IPS-18c (cell line): ENCODE measurements around the gene ONECUT3.

Experiments
- H3K4me3 ChIP-seq: 2 replicates; pipeline ENCODE4 v1.7.0; 2013; ENCODE audit warnings: low read depth, mild to moderate bottlenecking, low read length, moderate library complexity; ENCODE audit not compliant: insufficient read depth
- H3K9me3 ChIP-seq: one replicate; pipeline ENCODE4 v1.6.1; 2013; ENCODE audit warnings: mild to moderate bottlenecking, low read length, moderate library complexity; ENCODE audit not compliant: control insufficient read depth, insufficient read depth

Gene ONECUT3

GRCh38 chr19:1814391-1814790, 61.1 kb downstream of the ONECUT3 start:
- H3K4me3 ChIP-seq: no peak overlapping the region
- no peaks in the 10 kb centered on the region for H3K9me3 ChIP-seq

- Histone ChIP-seq H3K9me3 (no peaks in the 10 kb centered on the region), H3K4me3 (no peak overlapping the region)
Measured at GRCh38 chr19:1814833-1815604, 61.7 kb downstream of the ONECUT3 start.

- Histone ChIP-seq H3K4me3 (no peak overlapping the region), H3K9me3 (no peaks in the 10 kb centered on the region)
Measured at GRCh38 chr19:1815605-1816529, 62.6 kb downstream of the ONECUT3 start.

GRCh38 chr19:1816530-1817298, 63.4 kb downstream of the ONECUT3 start:
- Histone ChIP-seq H3K9me3 (no peaks in the 10 kb centered on the region), H3K4me3 (no peak overlapping the region)

GRCh38 chr19:1817553-1818179, 64.4 kb downstream of the ONECUT3 start:
- no peaks in the 10 kb centered on the region for H3K9me3 ChIP-seq
- H3K4me3 ChIP-seq: no peak overlapping the region

- Histone ChIP-seq H3K4me3 (no peak overlapping the region), H3K9me3 (no peaks in the 10 kb centered on the region)
Measured at GRCh38 chr19:1818549-1819195, 65.4 kb downstream of the ONECUT3 start.

GRCh38 chr19:1819341-1820255, 66.3 kb downstream of the ONECUT3 start:
- Histone ChIP-seq H3K9me3 (no peaks in the 10 kb centered on the region), H3K4me3 (no peak overlapping the region)

GRCh38 chr19:1822210-1822609, 68.9 kb downstream of the ONECUT3 start:
- Histone ChIP-seq H3K9me3 (no peaks in the 10 kb centered on the region), H3K4me3 (no peak overlapping the region)

- Histone ChIP-seq H3K9me3 (no peaks in the 10 kb centered on the region), H3K4me3 (no peak overlapping the region)
Measured at GRCh38 chr19:1823020-1823419, 69.7 kb downstream of the ONECUT3 start.

GRCh38 chr19:1823539-1824251, 70.4 kb downstream of the ONECUT3 start:
- H3K4me3 ChIP-seq: no peak overlapping the region
- no peaks in the 10 kb centered on the region for H3K9me3 ChIP-seq

GRCh38 chr19:1824252-1824622, 70.9 kb downstream of the ONECUT3 start:
- H3K4me3 ChIP-seq: no peak overlapping the region
- no peaks in the 10 kb centered on the region for H3K9me3 ChIP-seq

- H3K9me3 ChIP-seq: no peaks in the 10 kb centered on the region
- H3K4me3 ChIP-seq: no peak overlapping the region
Measured at GRCh38 chr19:1825909-1826556, 72.7 kb downstream of the ONECUT3 start.

GRCh38 chr19:1826557-1827521, 73.5 kb downstream of the ONECUT3 start:
- H3K9me3 ChIP-seq: no peaks in the 10 kb centered on the region
- no peak overlapping the region for H3K4me3 ChIP-seq
